Adrenal gland (tissue), 12 donors: ENCODE measurements around the gene MYH6. TPM values are rescaled to one million over a fixed set of nuclear protein-coding genes. Genes with fewer than 3 reads are reported as not detected.

Experiments used
- DNase-seq, 7 donors: peaks; one replicate each; pipeline ENCODE4 v3.0.0-alpha.2; 2019 to 2020
- H3K27ac ChIP-seq, 5 donors: fragments of 200-600 bp; sonication (generic) in 4 of 5; 1 replicate in 3 of 5; 2 replicates in 2 of 5; pipeline versions ENCODE4 v1.5.1 to v1.8.0; 2016 to 2020; ENCODE audit warnings: mild to moderate bottlenecking in 1 of 5
- H3K27me3 ChIP-seq: fragments of 200-600 bp; 2 replicates; pipeline ENCODE4 v1.8.0; 2021
- H3K36me3 ChIP-seq, 2 donors: fragments of 200-600 bp; replicated peaks in 1 of 2; 1 replicate in 1 of 2; 2 replicates in 1 of 2; pipeline versions ENCODE4 v1.5.1 to v1.8.0; 2018 to 2022
- H3K4me1 ChIP-seq, 2 donors: fragments of 200-600 bp; replicated peaks in 1 of 2; 1 replicate in 1 of 2; 2 replicates in 1 of 2; pipeline versions ENCODE4 v1.5.1 to v1.8.0; 2018 to 2021
- H3K4me3 ChIP-seq, 4 donors: fragments of 200-600 bp; sonication (generic) in 3 of 4; one replicate each; pipeline ENCODE4 v1.5.1; 2016 to 2018
- H3K9me3 ChIP-seq, 3 donors: fragments of 200-600 bp; sonication (generic) in 1 of 3; replicated peaks in 1 of 3; 1 replicate in 2 of 3; 2 replicates in 1 of 3; pipeline versions ENCODE4 v1.5.1 to v1.8.0; 2016 to 2021
- POLR2A ChIP-seq, 2 donors: fragments of 450-650 bp; IDR thresholded peaks; one replicate each; pipeline ENCODE4 v1.6.1; 2017; ENCODE audit warnings: antibody characterized with exemption in 2 of 2, mild to moderate bottlenecking in 2 of 2, moderate library complexity in 1 of 2
- WGBS, 4 donors: extraction: QIAGEN DNeasy Blood & Tissue Kit in 2 of 4; methylation state at CpG; one replicate each; pipeline versions ENCODE4 v1.1.5 to v1.1.7; 2013 to 2017; 5-methylcytosine and 5-hydroxymethylcytosine counted together
- intact Hi-C, 2 donors: fragments of 100-400 bp; cut with DNase I; formaldehyde crosslinking; loops; one replicate each; pipeline versions ENCODE4 v1.14.1 to v1.15.0; 2022 to 2023
- polyA plus RNA-seq, 3 donors: library from polyadenylated mRNA; stranded (reverse); fragments of 200-250 nt in 2 of 3; fragments of 350-450 nt in 1 of 3; fragmentation: Illumina TruSeq in 1 of 3; extraction: RNeasy Lipid Tissue Mini Kit (QIAGEN cat#74804) in 1 of 3; gene quantifications; one replicate each; pipeline ENCODE4 v1.2.3, GENCODE V29; 2013 to 2014
- total RNA-seq, 9 donors: library from RNA; depleted of rRNA in 4 of 9; stranded (reverse); fragments of >200 nt in 4 of 9; fragments of 120-200 nt in 1 of 9; fragmentation: NEBNext Ultra II Directional in 1 of 9; extraction: Animal tissue kit (Norgen Biotek cat#: 25700) in 1 of 9; gene quantifications; one replicate each; pipeline versions ENCODE4 v1.1.0 to v1.2.4, GENCODE V29; 2013 to 2023
- TF ChIP-seq, protein P1 (sequence below), 6 experiments: fragments of 450-650 bp in 4 of 6; fragments of 200-600 bp in 2 of 6; sonication (generic) in 1 of 6; IDR thresholded peaks; 1 replicate in 5 of 6; 2 replicates in 1 of 6; pipeline versions ENCODE4 v1.5.1 to v1.8.0; 2016 to 2021; ENCODE audit warnings: antibody characterized with exemption in 6 of 6, mild to moderate bottlenecking in 2 of 6, moderate library complexity in 1 of 6
- donor health status: healthy with polysubstance abuse.
- donor health status: Bipolar disorder and iron deficiency.
- donor health status: DM: yes; HTN: yes; CAD: no.
- donor health status: DM: no; HTN: no; CAD: no.
- donor health status: DM: no; HTN: no; CAD: no.
- donor health status: DM: yes; HTN: yes; CAD: no.

Gene MYH6
- total and polyA plus RNA-seq, 12 donors: under 0.01 to 5.2 (median 0.27) TPM; not detected in 5

DNA sequence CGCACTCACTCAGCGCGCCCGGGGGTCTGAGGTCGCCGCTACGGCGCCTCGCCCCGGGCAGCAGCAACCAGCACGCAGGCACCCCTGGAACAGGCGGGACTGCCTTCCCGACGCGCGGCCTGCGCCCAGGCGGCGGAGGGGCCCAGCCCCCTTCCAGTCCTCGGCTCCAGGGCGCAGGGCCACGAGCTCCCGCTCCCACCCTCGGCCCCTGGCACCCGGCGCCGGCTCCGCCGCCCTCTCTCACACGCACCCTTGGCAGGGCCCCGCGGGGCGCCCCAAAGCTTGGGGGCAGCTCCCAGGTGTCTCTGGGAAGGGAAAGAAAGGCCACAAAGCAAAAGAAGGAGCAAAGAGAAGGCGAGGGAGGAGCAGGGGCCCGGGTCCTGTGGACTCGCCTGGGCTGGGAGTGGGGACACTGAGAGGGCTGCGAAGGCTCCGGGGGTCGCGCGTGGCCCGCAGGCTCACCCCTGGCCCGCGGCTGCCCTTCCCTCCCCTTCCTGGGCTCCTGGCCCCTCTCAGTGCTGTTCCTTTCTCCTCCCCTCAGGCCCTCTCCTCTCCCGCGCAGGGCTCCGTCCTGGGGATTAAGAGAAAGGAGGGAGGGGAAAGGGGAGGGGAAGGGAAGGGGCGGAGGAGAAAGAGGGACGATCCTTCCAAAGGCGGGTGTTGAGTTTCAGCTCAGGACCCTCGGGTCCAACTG lies 42.2 kb downstream of the MYH6 start:
- intact Hi-C loops: no loop called here
- Histone ChIP-seq H3K9me3 (no peaks in the 10 kb centered on the region), H3K27ac (peak overlapping the region in 3 of 5 donors; percentile 59 to 85 (median 83)), H3K4me3 (peak overlapping the region in 1 of 4 donors; percentile 49), H3K4me1 (peaks cover 0 to 4% of the 10 kb centered on the region in 2 donors), H3K27me3 (peaks cover 12% of the 10 kb centered on the region), H3K36me3 (no peaks in the 10 kb centered on the region)
- TF ChIP-seq POLR2A (IDR thresholded peaks at IDR 0.05): peak in 1 of 2 donors; percentile 33
- TF ChIP-seq, protein P1, sequence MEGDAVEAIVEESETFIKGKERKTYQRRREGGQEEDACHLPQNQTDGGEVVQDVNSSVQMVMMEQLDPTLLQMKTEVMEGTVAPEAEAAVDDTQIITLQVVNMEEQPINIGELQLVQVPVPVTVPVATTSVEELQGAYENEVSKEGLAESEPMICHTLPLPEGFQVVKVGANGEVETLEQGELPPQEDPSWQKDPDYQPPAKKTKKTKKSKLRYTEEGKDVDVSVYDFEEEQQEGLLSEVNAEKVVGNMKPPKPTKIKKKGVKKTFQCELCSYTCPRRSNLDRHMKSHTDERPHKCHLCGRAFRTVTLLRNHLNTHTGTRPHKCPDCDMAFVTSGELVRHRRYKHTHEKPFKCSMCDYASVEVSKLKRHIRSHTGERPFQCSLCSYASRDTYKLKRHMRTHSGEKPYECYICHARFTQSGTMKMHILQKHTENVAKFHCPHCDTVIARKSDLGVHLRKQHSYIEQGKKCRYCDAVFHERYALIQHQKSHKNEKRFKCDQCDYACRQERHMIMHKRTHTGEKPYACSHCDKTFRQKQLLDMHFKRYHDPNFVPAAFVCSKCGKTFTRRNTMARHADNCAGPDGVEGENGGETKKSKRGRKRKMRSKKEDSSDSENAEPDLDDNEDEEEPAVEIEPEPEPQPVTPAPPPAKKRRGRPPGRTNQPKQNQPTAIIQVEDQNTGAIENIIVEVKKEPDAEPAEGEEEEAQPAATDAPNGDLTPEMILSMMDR (IDR thresholded peaks at IDR 0.05): no peak
- WGBS, 4 donors: 5 to 10% (median 9%) methylated on average over 21 to 48 of the region's 51 CpGs
- DNase-seq: no peak

DNA sequence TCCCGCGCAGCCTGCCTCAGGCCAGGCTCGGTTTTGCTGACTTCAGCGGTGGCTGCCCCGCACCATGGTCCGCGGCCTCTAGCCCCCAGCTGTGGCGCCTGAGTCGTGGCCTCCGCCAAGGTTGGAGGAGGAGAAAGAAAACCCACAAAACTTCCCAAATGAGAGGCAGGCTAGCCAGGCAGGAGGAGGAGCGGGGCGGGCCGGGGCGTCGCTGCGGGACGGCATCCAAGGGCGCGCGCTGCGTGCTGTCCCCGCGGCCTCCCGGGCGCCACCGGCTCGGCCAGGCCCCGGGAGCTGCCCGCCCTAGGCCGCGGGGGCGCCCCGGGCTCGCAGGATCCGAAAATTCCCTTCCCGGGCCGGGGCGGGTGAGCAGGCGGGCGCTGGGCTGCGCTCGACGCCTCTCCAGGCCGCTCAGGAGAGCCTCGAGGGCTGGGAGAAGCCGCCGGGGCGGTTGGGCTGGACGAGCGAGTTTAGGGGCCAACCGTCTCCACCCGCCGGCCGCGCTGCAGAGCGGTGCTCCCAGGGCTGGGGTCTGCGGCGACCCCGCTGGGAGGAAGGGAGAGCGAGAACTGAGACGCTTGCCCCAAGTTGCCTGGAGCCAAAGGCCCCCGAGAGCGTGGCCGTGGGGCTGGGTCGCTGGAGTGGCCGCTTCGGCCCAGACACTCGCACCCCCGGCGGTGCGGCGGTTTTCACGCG lies 42.9 kb downstream of the MYH6 start, which contains the start of gene EFS:
EFS (minus strand) TSS at position 137 of the 696 bp plus-strand sequence. CDS start 147 bp downstream, outside the sequence.
- DNase-seq: no peak
- Histone ChIP-seq H3K36me3 (no peaks in the 10 kb centered on the region), H3K4me3 (peak within 1 kb of the TSS in 1 of 4 donors; percentile 49), H3K4me1 (peaks cover 0 to 4% of the 10 kb centered on the region in 2 donors), H3K27ac (peak within 1 kb of the TSS in 3 of 5 donors; percentile 59 to 85 (median 83)), H3K27me3 (peaks cover 12% of the 10 kb centered on the region), H3K9me3 (no peaks in the 10 kb centered on the region)
- TF ChIP-seq, protein P1 (IDR thresholded peaks at IDR 0.05): no peak
- no peak for TF ChIP-seq POLR2A (IDR thresholded peaks at IDR 0.05)
- 2 to 6% (median 5%) methylated on average over 24 to 74 of the region's 74 CpGs for WGBS, 4 donors
- intact Hi-C loops: no loop called here

DNA sequence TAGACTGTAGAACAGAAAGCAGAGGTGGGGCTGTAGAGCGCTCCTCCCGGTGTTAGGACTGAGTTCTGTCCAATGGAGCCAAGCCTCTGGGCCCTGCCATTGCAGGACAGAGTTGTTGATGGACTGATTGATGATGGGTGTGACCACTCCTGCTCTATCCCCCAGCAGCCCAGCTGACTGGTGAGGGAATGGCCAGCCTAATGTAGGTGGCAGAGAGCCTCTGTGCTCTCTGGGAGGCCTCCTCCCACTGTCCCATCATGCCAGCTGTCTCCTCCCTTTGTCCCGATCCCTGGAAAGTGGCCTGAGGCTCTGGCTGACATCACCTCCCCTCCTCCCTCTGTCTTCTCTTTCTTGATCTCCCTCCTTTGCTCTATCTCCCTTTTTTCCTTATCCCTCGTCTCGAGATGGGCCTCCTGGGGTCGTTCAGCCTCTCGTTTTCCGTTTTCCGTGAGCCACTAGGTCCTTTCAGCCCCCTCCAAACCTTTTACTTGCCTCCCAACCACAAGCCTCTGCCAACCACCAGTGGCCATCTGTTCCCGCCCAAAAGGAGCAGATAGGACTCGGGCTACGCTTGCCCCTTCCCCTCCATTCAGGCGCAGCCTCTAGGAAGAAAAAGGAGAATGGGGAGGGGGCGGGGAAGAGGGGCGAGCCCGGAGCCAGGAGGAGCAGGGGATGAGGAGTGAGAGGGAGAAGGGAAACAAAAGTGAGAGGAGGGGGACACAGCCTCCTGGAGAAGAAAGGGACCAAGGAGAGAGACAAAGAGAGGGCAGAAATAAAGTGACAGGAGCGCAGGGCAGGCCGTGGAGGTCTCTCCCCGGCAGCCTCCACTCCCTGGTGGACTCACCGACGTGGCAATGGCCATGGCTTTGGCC lies 43.7 kb downstream of the MYH6 start:
- H3K4me1 ChIP-seq: peaks cover 0 to 4% of the 10 kb centered on the region in 2 donors
- TF ChIP-seq POLR2A (IDR thresholded peaks at IDR 0.05): peak; percentile 7 to 36
- TF ChIP-seq, protein P1 (IDR thresholded peaks at IDR 0.05): no peak
- H3K36me3 ChIP-seq: no peaks in the 10 kb centered on the region
- H3K27ac ChIP-seq: peak overlapping the region in 3 of 5 donors; percentile 59 to 85 (median 83)
- H3K27me3 ChIP-seq: peaks cover 12% of the 10 kb centered on the region
- no peaks in the 10 kb centered on the region for H3K9me3 ChIP-seq
- WGBS, 4 donors: 29 to 35% (median 33%) methylated on average over 21 of the region's 21 CpGs
- DNase-seq: peak in 2 of 7 donors; percentile 28 to 88
- H3K4me3 ChIP-seq: peak overlapping the region in 1 of 4 donors; percentile 49
- intact Hi-C loops: no loop called here
